ENCODE data around the gene RNF125.
A peak's percentile ranks its signal among the peaks of the same experiment; 100 is the strongest.
"Not testable (repeated sequence)": the region's sequence is repeated elsewhere in the genome, so short reads cannot be mapped to it uniquely, and the experiment has no call there.

Gene RNF125

DNA sequence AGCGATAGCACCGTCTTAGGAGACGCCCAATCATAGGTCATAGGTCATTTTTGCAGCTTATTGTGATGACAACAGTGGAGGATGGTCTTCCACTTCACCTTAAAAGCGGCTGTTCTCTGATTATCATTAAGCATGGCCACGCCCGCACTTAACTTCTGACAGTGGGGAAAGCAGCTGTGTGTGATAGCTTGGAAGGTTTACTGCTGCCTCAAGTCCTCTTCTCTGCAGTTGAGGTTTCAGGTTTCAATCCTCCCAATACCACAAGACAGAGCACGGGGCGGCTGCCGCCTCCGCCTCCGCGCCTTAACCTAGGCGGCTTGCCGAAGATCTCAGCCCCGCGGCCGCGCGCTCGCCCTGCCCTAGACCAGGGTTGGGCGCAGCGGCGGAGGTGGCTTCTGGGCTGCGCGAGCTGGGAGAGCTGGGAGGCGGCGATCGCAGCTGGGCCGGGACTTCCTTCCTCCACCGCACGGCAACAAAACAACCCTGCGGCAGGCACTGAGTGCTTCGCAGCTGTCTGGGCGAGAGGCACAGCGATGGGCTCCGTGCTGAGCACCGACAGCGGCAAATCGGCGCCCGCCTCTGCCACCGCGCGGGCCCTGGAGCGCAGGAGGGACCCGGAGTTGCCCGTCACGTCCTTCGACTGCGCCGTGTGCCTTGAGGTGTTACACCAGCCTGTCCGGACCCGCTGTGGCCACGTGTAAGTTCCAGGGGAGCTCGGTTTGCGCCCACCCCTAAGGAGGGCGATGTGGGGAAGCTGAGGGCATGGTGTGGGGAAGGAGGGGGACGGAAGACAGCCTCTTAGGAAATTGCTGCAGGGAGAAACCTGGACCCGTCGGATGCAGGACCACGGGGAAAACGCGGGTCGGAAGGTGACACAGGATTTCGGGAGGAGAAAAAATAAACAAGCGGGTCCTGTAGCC, at the start of gene RNF125:
RNF125 (plus strand) TSS at position 495 of the 920 bp plus-strand sequence; CDS start at position 534, 39 bp downstream.
- peak; percentile 62 for DNase-seq (ENCODE audit: low read depth)

DNA sequence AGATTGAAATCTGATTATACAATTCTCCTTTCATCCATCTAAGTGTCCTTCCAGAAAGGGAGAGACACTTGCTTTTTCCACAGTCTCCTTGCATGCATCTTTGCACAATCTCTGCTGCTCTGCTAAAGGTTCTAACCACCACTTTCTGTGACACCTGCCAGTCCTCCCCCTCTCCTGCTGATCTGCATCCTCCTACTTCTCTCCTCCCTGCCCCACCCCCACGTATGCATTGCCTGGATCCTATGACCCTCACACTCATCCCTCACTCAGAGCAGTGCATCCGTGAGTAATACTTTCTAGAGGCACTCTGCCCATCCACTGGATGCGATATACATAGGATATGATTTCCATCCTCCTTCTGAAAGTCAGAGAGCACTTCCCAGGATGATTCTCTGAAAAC, 48.0 kb upstream of the RNF125 start:
- no peak for DNase-seq (ENCODE audit: low read depth)

DNA sequence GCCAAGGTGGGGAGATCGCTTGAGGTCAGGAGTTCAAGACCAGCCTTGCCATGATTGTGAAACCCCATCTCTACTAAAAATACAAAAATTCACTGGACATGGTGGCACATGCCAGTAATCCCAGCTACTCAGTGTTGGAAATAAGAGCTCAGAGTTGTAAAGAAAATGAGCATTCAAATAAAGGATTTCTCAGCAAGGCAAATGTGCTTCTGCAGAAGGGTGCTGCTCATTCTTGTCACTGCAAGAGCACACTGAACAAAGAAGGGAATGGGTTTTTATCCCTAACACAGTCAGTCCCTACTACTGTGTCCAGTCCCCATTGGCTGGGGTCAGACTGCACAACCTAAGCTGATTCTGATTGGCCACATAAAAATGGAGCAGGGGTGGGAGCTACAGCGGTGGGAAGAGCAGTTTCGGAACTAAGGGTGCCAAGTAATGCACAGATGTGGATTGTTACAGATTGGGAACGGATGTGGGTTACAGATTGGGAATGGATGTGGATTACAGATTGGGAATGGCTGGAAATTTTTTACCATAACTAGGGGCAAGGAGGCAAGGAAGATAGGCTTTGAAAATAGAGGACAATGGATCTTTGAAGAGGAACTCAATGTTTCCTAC, 44.6 kb upstream of the RNF125 start:
- no peak for DNase-seq (ENCODE audit: low read depth)

DNA sequence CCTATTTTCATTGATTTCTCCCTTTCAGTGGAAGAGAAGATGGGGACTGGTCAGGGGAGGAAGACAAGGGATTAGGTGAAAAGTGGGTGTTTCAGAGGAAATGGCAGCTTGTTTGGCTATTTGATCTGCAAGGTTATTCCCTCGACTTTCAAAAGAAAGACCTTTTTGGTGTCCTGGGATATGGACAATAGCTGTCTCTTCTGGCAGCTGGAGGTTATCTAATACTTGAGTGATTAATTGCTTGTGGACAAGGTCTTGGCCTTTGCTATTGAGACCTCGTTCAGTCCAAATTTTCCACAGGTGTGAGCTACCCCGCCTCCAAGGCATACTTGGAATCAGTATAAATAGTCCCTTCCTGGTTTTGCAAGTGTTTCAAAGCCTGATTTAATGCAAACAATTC, 42.4 kb upstream of the RNF125 start:
- DNase-seq (ENCODE audit: low read depth) = no peak

DNA sequence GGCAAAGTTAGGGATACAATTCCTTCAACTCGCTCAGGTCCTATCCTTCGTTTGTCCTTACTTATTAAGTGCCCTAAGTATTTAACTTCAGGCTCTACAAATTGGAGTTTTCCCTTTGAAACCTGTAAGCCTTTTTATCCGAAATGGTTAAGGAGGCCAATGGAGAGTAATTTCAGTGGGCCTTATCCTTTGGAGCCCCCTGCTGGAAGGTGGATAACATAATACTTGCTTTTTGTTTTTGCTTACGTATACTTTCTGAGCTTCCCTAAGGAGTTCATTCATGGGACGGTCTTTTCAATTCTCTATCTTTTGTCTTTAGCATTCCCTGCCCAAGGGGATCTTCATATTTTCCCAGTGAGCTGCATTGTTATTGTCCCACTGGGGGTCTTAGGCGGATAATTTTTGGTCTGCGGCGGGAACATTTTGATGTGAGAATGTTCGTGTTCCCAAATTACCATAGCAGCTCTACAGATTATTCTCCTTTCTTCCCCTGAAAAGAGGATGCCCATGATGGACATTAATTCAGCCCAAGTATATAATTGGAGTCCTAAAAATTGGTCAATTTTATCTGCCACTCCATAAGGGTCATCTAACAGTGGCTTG, 41.3 kb upstream of the RNF125 start:
- DNase-seq (ENCODE audit: low read depth) = no peak

DNA sequence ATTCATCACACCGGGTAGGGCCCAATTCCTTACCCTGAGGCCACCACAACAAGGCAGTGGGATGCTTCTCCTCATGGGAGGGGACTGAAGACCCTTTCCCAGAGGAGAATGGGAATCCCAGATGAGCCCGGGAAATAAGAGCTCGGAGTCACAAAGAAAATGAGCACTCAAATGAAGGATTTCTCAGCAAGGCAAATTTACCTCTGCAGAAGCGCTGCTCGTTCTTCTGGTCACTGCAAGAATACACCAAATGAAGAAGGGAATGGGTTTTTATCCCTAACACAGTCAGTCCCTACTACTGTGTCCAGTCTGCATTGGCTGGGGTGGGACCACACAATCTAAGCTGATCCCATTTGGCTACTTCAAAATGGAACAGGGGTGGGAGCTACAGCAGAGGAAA, 40.0 kb upstream of the RNF125 start:
- DNase-seq (ENCODE audit: low read depth) = no peak

DNA sequence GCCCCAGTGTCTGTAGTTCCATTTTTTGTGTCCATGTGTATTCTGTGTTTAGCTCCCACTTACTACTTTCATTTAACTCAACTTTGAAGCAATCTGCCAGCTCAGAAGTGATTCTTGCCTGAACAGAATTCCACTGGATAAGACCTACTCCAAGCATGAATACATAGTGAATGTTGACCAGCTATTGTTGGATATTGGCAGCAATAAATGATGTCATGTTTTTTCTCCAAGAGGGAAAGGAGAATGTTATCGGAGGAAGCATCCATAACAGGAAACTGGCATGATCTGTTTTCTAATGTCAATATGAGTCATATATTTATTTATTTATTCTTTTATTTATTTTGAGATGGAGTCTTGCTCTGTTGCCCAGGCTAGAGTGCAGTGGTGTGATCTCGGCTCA, 38.9 kb upstream of the RNF125 start:
- DNase-seq (ENCODE audit: low read depth) = no peak

DNA sequence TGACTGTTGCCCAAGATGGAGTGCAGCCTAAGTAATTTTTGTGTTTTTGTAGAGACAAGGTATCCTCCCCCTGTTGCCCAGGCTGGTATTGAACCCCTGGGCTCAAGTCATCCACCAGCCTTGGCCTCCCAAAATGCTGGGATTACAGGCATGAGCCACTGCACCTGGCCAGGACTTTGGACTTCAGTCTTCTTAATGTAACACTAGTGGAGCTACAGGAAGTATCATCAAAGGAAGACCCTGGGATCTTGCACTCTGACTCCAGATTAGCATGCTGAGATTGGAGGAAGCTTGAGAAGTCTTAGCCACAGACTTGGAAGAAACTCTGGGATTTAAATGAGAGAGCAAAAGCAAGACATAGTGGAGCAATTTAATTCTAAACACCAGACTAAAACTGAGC, 37.8 kb upstream of the RNF125 start:
- DNase-seq (ENCODE audit: low read depth) = no peak

DNA sequence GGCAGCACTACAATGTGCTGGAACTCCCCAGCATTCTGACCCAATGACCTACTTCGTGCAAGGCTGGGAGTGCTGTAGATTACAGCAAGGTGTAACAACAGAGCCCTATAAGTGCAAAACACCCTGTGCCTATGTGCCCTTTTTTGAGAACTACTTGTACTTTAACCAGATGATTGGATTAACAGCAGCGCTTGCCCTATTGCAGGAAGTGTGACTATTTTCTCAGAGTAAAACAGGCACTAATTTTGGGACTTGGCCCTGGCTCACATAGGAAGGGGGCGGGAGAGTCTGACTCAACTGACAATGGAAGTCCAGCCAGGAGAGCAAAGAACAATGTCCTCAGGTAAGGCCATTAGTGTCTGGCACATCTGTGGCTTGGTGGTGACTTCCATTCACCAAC, 35.6 kb upstream of the RNF125 start:
- no peak for DNase-seq (ENCODE audit: low read depth)

DNA sequence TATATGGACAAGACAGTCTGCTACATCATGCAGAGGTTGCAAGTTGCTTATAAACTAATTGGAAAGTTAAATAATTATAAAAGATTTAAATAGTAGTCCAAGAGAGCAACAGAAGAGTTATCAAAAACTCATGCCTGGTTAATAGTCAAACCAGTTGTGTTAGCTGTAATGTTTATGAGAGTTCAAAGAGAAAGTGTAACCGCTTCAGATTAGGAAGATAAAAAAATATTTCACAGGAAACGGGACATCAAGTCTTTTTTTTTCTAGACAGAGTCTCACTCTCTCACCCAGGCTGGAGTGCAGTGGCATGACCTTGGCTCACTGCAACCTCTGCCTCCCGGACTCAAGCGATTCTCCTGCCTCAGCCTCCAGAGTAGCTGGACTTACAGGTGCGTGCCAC, 34.6 kb upstream of the RNF125 start:
- no peak for DNase-seq (ENCODE audit: low read depth)

DNA sequence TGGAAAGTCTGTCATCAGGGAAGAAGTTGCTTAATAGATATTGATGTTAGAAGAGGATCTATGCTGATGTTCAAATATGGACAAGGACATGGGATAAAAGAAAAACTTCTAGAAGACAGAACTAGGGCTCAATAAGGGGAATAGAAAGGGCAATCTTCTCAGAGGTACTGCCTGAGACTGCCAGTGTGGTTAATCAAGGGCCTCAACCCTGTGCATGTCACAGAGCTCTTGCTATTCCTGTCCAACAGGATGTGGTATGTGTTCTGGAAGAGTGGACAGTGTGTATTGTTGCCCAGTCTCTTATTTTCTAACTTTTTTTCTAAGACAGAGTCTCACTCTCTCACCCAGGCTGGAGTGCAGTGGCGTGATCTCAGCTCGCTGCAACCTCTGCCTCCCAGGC, 27.8 kb upstream of the RNF125 start:
- DNase-seq (ENCODE audit: low read depth) = no peak

DNA sequence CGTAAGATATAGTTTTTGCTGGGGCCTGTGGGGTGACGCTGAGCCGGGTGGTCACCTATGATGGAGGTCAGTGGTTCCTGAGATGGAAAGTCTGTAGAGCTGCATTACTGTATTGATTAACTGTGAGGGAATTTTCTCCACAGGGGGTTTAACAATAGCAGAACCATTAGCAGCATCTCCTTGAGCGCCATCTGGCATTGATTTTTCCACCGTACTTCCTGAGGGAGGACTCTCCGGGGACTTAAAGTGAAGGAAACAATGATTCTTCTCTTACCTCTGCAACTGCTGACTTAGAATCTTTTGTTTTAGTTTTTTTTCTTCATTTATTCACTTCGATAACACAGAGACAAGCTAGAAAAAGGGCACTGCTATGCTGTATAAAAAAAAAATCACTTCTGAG, 22.6 kb upstream of the RNF125 start:
- no peak for DNase-seq (ENCODE audit: low read depth)

DNA sequence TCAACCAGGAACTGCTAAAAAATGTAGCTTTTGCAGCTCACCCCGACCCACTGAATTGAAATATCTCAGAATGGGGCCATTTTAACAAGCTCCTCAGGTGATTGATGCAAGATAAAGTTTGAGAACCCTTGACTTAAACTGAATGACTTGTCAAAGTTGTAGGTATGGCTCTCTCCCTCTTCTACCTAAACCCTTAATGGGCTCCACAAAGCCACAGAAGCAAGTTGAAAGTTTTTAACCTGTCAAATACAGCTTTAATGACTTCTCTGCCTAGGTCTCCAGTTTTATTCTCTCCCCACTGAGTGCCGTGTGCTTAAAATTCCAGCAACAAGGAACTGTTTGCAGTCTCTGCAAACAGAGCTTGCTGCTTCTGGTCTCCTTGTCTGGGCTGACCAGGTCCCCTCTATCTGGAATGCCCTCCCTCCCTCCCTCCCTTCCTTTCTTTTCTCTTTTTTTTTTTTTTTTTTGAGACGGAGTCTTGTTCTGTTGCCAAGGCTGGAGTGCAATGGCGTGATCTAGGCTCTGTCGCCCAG, 19.7 kb upstream of the RNF125 start:
- no peak for DNase-seq (ENCODE audit: low read depth)

DNA sequence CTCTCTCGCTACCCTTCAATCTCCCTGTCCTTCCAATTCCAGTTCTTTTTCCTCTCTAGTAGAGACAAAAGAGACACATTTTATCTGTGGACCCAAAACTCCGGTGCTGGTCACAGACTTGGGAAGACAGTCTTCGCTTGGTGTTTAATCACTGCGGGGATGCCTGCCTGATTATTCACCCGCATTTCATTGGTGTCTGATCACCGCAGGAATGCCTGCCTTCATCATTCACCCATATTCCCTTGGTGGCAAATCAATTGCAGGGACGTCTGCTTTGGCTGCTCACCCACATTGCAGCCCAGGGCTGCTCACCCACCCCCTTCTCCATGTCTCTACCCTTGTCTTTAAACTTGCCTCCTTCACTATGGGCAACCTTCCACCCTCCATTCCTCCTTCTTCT, 17.5 kb upstream of the RNF125 start:
- not testable (repeated sequence) for DNase-seq (ENCODE audit: low read depth)

DNA sequence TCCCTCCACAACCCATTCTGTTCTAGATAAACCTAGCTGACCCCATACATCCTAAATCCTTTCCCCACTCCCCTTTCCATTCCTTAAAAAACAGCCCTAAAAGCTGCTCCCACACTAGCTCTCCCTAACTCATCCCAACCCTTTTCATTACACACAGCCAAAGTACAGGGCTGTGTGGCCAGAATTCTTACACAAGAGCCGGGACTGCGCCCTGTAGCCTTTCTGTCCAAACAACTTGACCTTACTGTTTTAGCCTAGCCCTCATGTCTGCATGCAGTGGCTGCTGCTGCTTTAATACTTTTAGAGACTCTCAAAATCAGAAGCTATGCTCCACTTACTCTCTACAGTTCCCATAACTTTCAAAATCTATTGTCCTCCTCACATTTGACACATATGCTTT, 14.8 kb upstream of the RNF125 start:
- not testable (repeated sequence) for DNase-seq (ENCODE audit: low read depth)

DNA sequence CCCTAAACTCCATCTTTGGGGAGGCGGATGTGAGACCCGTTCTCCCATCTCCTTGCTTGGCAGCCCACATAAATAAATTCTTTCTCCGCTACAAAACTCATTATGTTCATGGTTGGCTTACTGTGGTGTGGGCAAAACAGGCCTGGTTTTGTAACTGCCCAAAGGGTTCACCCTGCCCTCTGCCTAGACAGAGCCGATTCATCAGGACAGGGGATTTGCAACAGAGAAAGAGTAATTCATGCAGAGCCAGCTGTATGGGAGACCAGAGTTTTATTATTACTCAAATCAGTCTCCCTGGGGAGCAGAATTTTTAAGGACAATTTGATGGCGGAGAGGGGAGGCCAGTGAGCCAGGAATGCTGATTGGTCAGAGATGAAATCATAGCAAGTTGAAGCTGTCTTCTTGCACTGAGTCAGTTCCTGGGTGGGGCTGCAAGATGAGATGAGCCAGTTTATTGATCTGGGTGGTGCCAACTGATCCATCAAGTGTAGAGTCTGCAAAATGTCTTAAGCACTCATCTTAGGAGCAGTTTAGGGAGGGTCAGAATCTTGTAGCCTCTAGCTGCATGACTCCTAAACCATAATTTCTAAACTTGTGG, 8.4 kb upstream of the RNF125 start:
- DNase-seq (ENCODE audit: low read depth) = no peak

DNA sequence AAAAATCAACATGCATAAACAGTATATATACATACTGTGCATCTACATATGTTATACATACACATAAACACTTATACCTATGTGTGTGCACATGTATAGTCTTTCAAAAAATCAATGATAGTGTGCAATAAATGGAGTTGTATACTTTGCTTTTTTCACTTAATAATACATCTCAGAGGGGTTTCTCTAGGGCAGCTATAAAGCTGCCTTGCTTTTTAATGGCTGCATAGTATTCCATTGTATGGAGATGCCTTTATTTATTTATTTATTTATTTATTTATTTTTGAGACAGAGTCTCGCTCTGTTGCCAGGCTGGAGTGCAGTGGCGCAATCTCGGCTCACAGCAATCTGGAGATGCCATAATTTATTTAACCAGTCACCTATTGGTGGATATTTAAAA, 7.4 kb upstream of the RNF125 start:
- DNase-seq (ENCODE audit: low read depth) = no peak

DNA sequence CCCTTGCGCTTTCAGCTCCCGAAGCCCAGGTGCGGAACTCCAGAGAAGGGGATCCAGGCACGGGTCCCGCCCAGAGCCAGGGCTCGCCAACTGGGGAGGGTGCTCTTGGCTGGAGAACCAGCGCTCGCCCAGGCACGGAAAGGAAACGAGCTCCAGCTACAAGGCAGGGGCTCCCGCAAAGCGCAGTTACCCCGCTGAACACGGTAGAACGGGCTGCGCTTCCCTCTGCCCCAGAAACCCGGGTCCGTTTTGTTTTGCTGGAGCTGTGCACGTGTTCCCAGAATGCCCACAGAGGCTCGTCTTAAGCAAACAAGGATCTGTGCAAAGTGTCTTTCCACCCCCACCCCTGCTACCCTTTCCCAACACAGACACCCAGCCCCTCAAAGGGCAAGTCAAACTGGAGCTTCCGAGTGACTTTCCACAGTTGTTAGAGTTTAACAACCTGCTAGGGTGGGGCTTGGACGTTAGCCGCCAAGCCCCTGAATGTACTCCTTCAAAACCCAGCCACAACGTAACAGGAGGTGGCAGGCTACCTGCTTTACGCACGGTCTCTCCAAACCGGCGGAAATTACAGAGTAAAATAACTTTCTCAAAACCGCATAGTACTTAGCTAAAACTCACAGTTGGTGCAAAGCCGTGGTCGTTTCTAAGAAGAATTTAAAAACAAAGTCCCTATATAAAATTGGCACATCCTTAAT, 775 bp downstream of the RNF125 start:
- peak; percentile 23 for DNase-seq (ENCODE audit: low read depth)

DNA sequence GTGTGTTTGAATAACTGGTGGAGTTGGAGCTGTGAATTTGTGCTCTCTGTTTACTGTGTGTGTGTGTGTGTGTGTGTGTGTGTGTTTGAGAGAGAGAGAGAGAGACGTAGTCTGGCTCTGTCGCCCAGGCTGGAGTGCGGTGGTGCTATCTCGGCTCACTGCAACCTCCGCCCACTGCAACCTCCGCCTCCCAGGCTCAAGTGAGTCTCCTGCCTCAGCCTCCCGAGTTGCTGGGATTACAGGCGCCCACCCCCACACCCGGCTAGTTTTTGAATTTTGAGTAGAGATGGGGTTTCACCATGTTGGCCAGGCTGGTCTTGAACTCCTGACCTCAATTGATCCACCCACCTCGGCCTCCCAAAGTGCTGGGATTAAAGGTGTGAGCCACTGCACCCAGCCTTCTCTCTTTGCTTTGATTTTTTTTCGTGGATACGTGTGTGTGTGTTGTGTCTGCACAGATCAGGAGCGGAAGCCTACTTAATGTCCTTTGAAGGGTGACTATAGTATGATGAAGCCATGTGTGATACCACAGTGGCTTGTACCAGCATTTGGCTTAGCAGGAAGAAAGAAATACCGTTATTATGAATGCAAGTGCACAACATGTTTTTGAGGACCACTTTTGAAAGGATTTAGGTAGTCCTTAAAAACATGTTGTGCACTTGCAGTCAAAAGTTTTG, 1.5 kb downstream of the RNF125 start:
- peak; percentile 14 for DNase-seq (ENCODE audit: low read depth)

DNA sequence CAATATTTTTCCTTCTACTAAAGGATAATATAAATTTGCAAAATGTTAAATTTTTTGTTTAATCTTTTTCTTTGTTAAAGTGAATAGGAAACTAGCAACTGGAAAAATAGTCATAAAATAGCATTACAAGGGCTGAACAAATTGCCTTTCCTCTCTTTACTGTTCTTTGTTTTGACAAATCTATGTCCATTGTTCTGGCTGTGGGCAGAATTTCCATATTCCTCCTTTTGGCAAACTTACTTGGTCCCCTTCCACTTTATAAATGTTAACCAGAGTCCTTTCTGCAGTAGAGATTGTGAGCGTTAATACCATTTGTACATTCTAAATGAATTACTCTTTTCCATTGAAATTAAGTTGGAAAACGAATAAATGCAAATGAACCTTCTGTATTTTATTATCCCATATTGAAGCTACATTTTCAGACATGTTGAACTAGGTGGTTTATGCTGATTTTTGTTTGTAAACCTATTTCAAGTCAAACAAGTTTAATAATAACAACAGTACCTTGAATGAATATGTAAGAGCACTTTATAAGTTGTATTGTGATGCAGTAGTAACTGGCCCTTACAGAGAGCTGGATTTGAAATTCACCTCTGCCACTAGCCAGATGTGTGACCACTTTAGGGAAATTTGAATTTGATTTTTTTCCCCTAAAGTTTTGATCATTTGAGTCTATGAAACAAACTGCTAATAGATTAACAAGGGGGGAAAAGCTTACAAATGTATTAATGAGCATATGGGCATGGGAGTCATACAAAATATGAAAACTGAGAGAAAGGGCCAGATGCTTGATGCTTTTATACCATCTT, 3.3 kb downstream of the RNF125 start:
- no peak for DNase-seq (ENCODE audit: low read depth)
